SK-N-SH (cell line): Measurements from ENCODE around the gene LRTM1. TPM values are rescaled to one million over a fixed set of nuclear protein-coding genes. Genes with fewer than 3 reads are reported as not detected.
A peak's percentile ranks its signal among the peaks of the same experiment; 100 is the strongest.

Source experiments
- CTCF ChIA-PET: fragments of 300-600, 350-600 bp; formaldehyde crosslinking; extraction: SDS; loops from one replicate; lab custom pipeline; 2021; lab: Yijun Ruan, JAX
- POLR2A ChIA-PET: fragments of 350-600 bp; sonication (Branson Sonifier 250); formaldehyde crosslinking; extraction: SDS; loops from one replicate; lab custom pipeline; 2020; ENCODE audit warnings: antibody characterized with exemption, inconsistent platforms; lab: Yijun Ruan, JAX
- DNase-seq: peaks from one replicate; pipeline ENCODE4 v3.0.0; 2012
- H2AFZ ChIP-seq: fragments of 200-600 bp; sonication (generic); 2 replicates; pipeline ENCODE4 v1.8.1; 2016; ENCODE audit warnings: antibody characterized with exemption, mild to moderate bottlenecking, low read depth
- H3F3A ChIP-seq: fragments of 200-600 bp; sonication (generic); replicated peaks from 2 replicates; pipeline ENCODE3; 2016; ENCODE audit warnings: antibody characterized with exemption, mild to moderate bottlenecking; ENCODE audit not compliant: insufficient read depth
- H3K27ac ChIP-seq, 2 experiments: fragments of 200-500 bp in 1 of 2; fragments of 200-600 bp in 1 of 2; sonication (Bioruptor generic) in 1 of 2; sonication (generic), shearing (Covaris generic) in 1 of 2; 2 replicates each; pipeline versions ENCODE4 v1.5.1 to v1.6.1; 2014 to 2016; ENCODE audit warnings: low read depth in 2 of 2, inconsistent platforms in 1 of 2, low read length in 1 of 2, mild to moderate bottlenecking in 1 of 2, mixed read lengths in 1 of 2
- H3K27me3 ChIP-seq: fragments of 200-600 bp; sonication (generic), shearing (Covaris generic); 2 replicates; pipeline ENCODE4 v1.6.1; 2016; ENCODE audit warnings: mixed run types; ENCODE audit not compliant: insufficient read depth
- H3K36me3 ChIP-seq, 2 experiments: fragments of 200-500 bp in 1 of 2; fragments of 200-600 bp in 1 of 2; sonication (Bioruptor generic) in 1 of 2; sonication (generic) in 1 of 2; replicated peaks in 1 of 2; 2 replicates each; pipeline versions ENCODE3 to v1.5.1; 2014 to 2016; ENCODE audit warnings: low read length in 1 of 2, mild to moderate bottlenecking in 1 of 2; ENCODE audit not compliant: insufficient read depth in 2 of 2, control insufficient read depth in 1 of 2
- H3K4me1 ChIP-seq, 2 experiments: fragments of 200-500 bp in 1 of 2; fragments of 200-600 bp in 1 of 2; sonication (Bioruptor generic) in 1 of 2; sonication (generic), shearing (Covaris generic) in 1 of 2; 2 replicates each; pipeline versions ENCODE4 v1.5.1 to v1.6.1; 2014 to 2016; ENCODE audit warnings: low read depth in 1 of 2, low read length in 1 of 2, mixed run types in 1 of 2; ENCODE audit not compliant: insufficient read depth in 2 of 2, control insufficient read depth in 1 of 2
- H3K4me2 ChIP-seq: fragments of 200-600 bp; sonication (generic), shearing (Covaris generic); 2 replicates; pipeline ENCODE4 v1.6.1; 2017; ENCODE audit warnings: mixed run types
- H3K4me3 ChIP-seq, 2 experiments: fragments of 200-500 bp in 1 of 2; fragments of 200-600 bp in 1 of 2; sonication (Bioruptor generic) in 1 of 2; sonication (generic), shearing (Covaris generic) in 1 of 2; 2 replicates each; pipeline versions ENCODE4 v1.5.1 to v1.8.1; 2014 to 2016; ENCODE audit warnings: low read depth in 2 of 2, inconsistent platforms in 1 of 2, low read length in 1 of 2, mild to moderate bottlenecking in 1 of 2, mixed read lengths in 1 of 2, moderate library complexity in 1 of 2
- H3K79me2 ChIP-seq: fragments of 200-600 bp; sonication (generic); 2 replicates; pipeline ENCODE4 v1.8.1; 2017; ENCODE audit warnings: mild to moderate bottlenecking; ENCODE audit not compliant: insufficient read depth
- H3K9ac ChIP-seq: fragments of 200-600 bp; sonication (generic); 2 replicates; pipeline ENCODE4 v1.6.1; 2017; ENCODE audit warnings: mixed run types
- H3K9me2 ChIP-seq: fragments of 200-600 bp; sonication (generic); 2 replicates; pipeline ENCODE4 v1.6.1; 2017; ENCODE audit warnings: mixed run types
- H3K9me3 ChIP-seq: fragments of 200-600 bp; sonication (generic); 2 replicates; pipeline ENCODE4 v1.6.1; 2017; ENCODE audit warnings: mixed run types, mild to moderate bottlenecking, moderate library complexity
- H4K20me1 ChIP-seq: fragments of 200-600 bp; sonication (generic); 2 replicates; pipeline ENCODE4 v1.6.1; 2017; ENCODE audit warnings: mild to moderate bottlenecking, mixed run types; ENCODE audit not compliant: insufficient read depth
- CHD2 ChIP-seq: fragments of 150-350 bp; IDR thresholded peaks from 2 replicates; pipeline ENCODE4 v1.6.1; 2018; ENCODE audit warnings: low read length; ENCODE audit not compliant: partially characterized antibody
- ELF1 ChIP-seq: IDR thresholded peaks from 2 replicates; pipeline ENCODE4 v1.4.0; 2012
- FOXJ3 ChIP-seq: sonication (generic); formaldehyde crosslinking; IDR thresholded peaks from 2 replicates; pipeline ENCODE4 v1.5.1; 2020; ENCODE audit warnings: mild to moderate bottlenecking, missing genetic modification reagents
- GABPA ChIP-seq: IDR thresholded peaks from 2 replicates; pipeline ENCODE4 v1.4.0; 2012; ENCODE audit warnings: low read depth, mild to moderate bottlenecking
- GATA2 ChIP-seq: sonication (generic); formaldehyde crosslinking; IDR thresholded peaks from 2 replicates; pipeline ENCODE4 v1.5.0; 2020; ENCODE audit warnings: mild to moderate bottlenecking, missing genetic modification reagents
- MEF2A ChIP-seq: IDR thresholded peaks from 2 replicates; pipeline ENCODE4 v1.4.0; 2012; ENCODE audit warnings: low read depth, borderline replicate concordance
- MXI1 ChIP-seq: IDR thresholded peaks from 2 replicates; pipeline ENCODE4 v1.6.1; 2012; ENCODE audit warnings: mild to moderate bottlenecking, low read depth, low read length, improper control_type of control experiment
- NFIC ChIP-seq: IDR thresholded peaks from 2 replicates; pipeline ENCODE4 v1.4.0; 2012; ENCODE audit warnings: borderline replicate concordance
- NRF1 ChIP-seq: IDR thresholded peaks from 2 replicates; pipeline ENCODE4 v1.6.1; 2012; ENCODE audit warnings: low read depth, mild to moderate bottlenecking, low read length
- RAD21 ChIP-seq: IDR thresholded peaks from 2 replicates; pipeline ENCODE4 v1.6.1; 2012; ENCODE audit warnings: mild to moderate bottlenecking, low read length
- RFX5 ChIP-seq: IDR thresholded peaks from 2 replicates; pipeline ENCODE4 v1.6.1; 2012; ENCODE audit warnings: mild to moderate bottlenecking, improper control_type of control experiment, low read length
- RXRA ChIP-seq: IDR thresholded peaks from 2 replicates; pipeline ENCODE4 v1.4.0; 2012; ENCODE audit warnings: low read depth, mild to moderate bottlenecking, borderline replicate concordance
- SIN3A ChIP-seq: IDR thresholded peaks from 2 replicates; pipeline ENCODE4 v1.6.1; 2012; ENCODE audit warnings: low read depth, mild to moderate bottlenecking, low read length, moderate library complexity, borderline replicate concordance
- SMC3 ChIP-seq: IDR thresholded peaks from 2 replicates; pipeline ENCODE4 v1.6.1; 2012; ENCODE audit warnings: low read depth, low read length, improper control_type of control experiment
- TAF1 ChIP-seq: IDR thresholded peaks from 2 replicates; pipeline ENCODE4 v1.6.1; 2012; ENCODE audit warnings: low read depth, mild to moderate bottlenecking, low read length, moderate library complexity, borderline replicate concordance
- TCF12 ChIP-seq: IDR thresholded peaks from 2 replicates; pipeline ENCODE4 v1.4.0; 2012
- YY1 ChIP-seq: IDR thresholded peaks from 2 replicates; pipeline ENCODE4 v1.4.0; 2012; ENCODE audit warnings: low read depth, mild to moderate bottlenecking
- WGBS: methylation state at CpG from one replicate; pipeline ENCODE4 v1.1.6; 2017; ENCODE audit warnings: low lambda C conversion rate; 5-methylcytosine and 5-hydroxymethylcytosine counted together
- polyA plus RNA-seq, 3 experiments: library from polyadenylated mRNA; depleted of rRNA; stranded (reverse); fragments of >200 nt; gene quantifications; 2 replicates each; pipeline ENCODE4 v1.2.3, GENCODE V29; 2012
- TF ChIP-seq, protein P1 (sequence below): IDR thresholded peaks from 2 replicates; pipeline ENCODE4 v1.6.1; 2012; ENCODE audit warnings: mild to moderate bottlenecking, low read depth, low read length, moderate library complexity
- TF ChIP-seq, protein P2 (sequence below): fragments of 150-350 bp; IDR thresholded peaks from 2 replicates; pipeline ENCODE4 v1.6.1; 2017; ENCODE audit warnings: antibody characterized with exemption, low read length, low read depth, borderline replicate concordance
- TF ChIP-seq, protein P3 (sequence below): fragments of 150-350 bp; IDR thresholded peaks from 2 replicates; pipeline ENCODE4 v1.6.1; 2016; ENCODE audit warnings: mild to moderate bottlenecking, low read depth, low read length

Gene LRTM1
- polyA plus RNA-seq, 1 of the 3 experiments (the other 2 are of a cell fraction): 0.03 TPM

DNA sequence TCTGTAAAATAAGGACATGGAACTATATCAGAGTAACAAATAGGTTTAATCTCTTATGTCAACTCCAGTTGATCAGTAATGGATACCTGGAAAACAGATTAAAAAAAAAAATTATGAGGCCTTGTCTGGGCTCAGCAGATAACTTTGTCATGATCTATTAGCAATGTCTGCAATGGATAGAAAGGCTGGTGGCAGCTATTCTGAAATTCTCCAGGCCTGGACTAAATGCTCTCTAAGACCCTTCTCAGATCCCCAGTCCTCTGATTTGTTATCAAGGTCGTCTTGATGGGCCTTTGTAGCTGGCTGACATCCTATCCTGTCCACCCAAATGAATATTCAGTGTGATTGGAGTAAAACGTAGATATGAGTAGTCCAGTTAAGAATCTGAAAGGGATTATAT lies 13.7 kb downstream of the LRTM1 start:
- Histone ChIP-seq H3K9me2 (no peaks in the 10 kb centered on the region), H3K79me2 (no peaks in the 10 kb centered on the region), H3K4me3 (no peak overlapping the region), H4K20me1 (no peaks in the 10 kb centered on the region), H3K27ac (no peak overlapping the region), H3K4me2 (no peak overlapping the region), H3K27me3 (no peaks in the 10 kb centered on the region), H3F3A (peaks cover 29% of the 10 kb centered on the region), H2AFZ (no peak overlapping the region), H3K9ac (no peak overlapping the region), H3K4me1 (peaks cover 5 to 19% of the 10 kb centered on the region in 2 experiments), H3K9me3 (no peaks in the 10 kb centered on the region), H3K36me3 (no peaks in the 10 kb centered on the region)
- TF ChIP-seq TAF1 (no peak), GATA2 (CRISPR knock-in tag) (peak; percentile 44; the same call in 1 of the 2 replicates), SMC3 (no peak), NRF1 (no peak), RAD21 (no peak), SIN3A (no peak), RFX5 (no peak), NFIC (no peak)
- ChIA-PET POLR2A (no interaction called here), CTCF (no interaction called here)
- peak; percentile 45 for DNase-seq
- 19% methylated on average over 2 of the region's 2 CpGs for WGBS

DNA sequence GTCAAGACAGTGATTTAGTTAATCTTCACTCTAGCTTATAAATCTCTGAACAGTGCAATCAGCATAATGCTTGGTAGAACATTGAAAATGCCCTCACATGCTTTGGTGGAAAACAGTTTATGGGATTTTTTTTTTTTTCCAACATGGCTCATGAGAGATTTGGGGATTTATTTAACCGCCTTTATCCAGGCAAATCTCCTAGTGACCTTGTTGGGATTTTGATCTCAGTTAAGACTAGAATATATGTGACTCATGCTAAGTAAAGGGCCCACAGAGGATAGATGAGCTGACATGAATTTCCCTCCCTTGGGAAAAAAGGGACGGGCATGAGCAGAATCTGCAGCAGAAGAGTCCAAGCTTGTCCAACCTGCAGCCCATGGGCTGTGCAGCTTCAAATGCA lies 18.7 kb downstream of the LRTM1 start:
- H3F3A ChIP-seq: peaks cover 10% of the 10 kb centered on the region
- peaks cover 0 to 7% of the 10 kb centered on the region in 2 experiments; a peak in 1 of 4 replicates for H3K4me1 ChIP-seq
- no peak overlapping the region; the same call in 1 of the 2 replicates for H2AFZ ChIP-seq
- TF ChIP-seq, protein P1, sequence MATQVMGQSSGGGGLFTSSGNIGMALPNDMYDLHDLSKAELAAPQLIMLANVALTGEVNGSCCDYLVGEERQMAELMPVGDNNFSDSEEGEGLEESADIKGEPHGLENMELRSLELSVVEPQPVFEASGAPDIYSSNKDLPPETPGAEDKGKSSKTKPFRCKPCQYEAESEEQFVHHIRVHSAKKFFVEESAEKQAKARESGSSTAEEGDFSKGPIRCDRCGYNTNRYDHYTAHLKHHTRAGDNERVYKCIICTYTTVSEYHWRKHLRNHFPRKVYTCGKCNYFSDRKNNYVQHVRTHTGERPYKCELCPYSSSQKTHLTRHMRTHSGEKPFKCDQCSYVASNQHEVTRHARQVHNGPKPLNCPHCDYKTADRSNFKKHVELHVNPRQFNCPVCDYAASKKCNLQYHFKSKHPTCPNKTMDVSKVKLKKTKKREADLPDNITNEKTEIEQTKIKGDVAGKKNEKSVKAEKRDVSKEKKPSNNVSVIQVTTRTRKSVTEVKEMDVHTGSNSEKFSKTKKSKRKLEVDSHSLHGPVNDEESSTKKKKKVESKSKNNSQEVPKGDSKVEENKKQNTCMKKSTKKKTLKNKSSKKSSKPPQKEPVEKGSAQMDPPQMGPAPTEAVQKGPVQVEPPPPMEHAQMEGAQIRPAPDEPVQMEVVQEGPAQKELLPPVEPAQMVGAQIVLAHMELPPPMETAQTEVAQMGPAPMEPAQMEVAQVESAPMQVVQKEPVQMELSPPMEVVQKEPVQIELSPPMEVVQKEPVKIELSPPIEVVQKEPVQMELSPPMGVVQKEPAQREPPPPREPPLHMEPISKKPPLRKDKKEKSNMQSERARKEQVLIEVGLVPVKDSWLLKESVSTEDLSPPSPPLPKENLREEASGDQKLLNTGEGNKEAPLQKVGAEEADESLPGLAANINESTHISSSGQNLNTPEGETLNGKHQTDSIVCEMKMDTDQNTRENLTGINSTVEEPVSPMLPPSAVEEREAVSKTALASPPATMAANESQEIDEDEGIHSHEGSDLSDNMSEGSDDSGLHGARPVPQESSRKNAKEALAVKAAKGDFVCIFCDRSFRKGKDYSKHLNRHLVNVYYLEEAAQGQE: no peak
- TF ChIP-seq GATA2 (CRISPR knock-in tag) (no peak), RAD21 (no peak), MXI1 (no peak), TAF1 (no peak), ELF1 (no peak), SMC3 (no peak), CHD2 (no peak), FOXJ3 (CRISPR knock-in tag) (no peak), YY1 (no peak), SIN3A (no peak), TCF12 (no peak), MEF2A (no peak), GABPA (no peak), RXRA (no peak)
- TF ChIP-seq, protein P2, sequence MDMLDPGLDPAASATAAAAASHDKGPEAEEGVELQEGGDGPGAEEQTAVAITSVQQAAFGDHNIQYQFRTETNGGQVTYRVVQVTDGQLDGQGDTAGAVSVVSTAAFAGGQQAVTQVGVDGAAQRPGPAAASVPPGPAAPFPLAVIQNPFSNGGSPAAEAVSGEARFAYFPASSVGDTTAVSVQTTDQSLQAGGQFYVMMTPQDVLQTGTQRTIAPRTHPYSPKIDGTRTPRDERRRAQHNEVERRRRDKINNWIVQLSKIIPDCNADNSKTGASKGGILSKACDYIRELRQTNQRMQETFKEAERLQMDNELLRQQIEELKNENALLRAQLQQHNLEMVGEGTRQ: no peak
- TF ChIP-seq, protein P3, sequence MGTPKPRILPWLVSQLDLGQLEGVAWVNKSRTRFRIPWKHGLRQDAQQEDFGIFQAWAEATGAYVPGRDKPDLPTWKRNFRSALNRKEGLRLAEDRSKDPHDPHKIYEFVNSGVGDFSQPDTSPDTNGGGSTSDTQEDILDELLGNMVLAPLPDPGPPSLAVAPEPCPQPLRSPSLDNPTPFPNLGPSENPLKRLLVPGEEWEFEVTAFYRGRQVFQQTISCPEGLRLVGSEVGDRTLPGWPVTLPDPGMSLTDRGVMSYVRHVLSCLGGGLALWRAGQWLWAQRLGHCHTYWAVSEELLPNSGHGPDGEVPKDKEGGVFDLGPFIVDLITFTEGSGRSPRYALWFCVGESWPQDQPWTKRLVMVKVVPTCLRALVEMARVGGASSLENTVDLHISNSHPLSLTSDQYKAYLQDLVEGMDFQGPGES: no peak
- H3K27me3 ChIP-seq: no peaks in the 10 kb centered on the region
- H3K79me2 ChIP-seq: no peaks in the 10 kb centered on the region
- H3K4me3 ChIP-seq: no peak overlapping the region
- no peak overlapping the region for H3K9ac ChIP-seq
- H3K9me3 ChIP-seq: no peaks in the 10 kb centered on the region
- H4K20me1 ChIP-seq: no peaks in the 10 kb centered on the region
- H3K4me2 ChIP-seq: no peak overlapping the region
- H3K27ac ChIP-seq: peak overlapping the region in 1 of 2 experiments; percentile 25; a peak in 2 of 4 replicates
- 84% methylated on average over 2 of the region's 2 CpGs for WGBS
- H3K36me3 ChIP-seq: no peaks in the 10 kb centered on the region
- ChIA-PET CTCF (interaction anchor here (0.9 kb wide), 1 partner anchor 272 kb away, joined by 3 read pairs; no protein-coding TSS in a partner anchor), POLR2A (no interaction called here)
- H3K9me2 ChIP-seq: no peaks in the 10 kb centered on the region
- DNase-seq: no peak
